Peyer's patch (tissue), 4 donors: ENCODE measurements around the gene COPS9. TPM values are rescaled to one million over a fixed set of nuclear protein-coding genes. Genes with fewer than 3 reads are reported as not detected.

Experiments used
- DNase-seq, 3 donors: peaks; one replicate each; pipeline ENCODE4 v3.0.0-alpha.2; 2017 to 2019
- H3K27ac ChIP-seq, 4 donors: fragments of 200-600 bp; sonication (generic); one replicate each; pipeline ENCODE4 v1.5.1; 2016 to 2019
- H3K27me3 ChIP-seq, 2 donors: fragments of 200-600 bp; sonication (generic); one replicate each; pipeline ENCODE4 v1.5.1; 2019
- H3K36me3 ChIP-seq, 3 donors: fragments of 200-600 bp; sonication (generic); one replicate each; pipeline ENCODE4 v1.5.1; 2016 to 2019
- H3K4me1 ChIP-seq, 4 donors: fragments of 200-600 bp; sonication (generic); one replicate each; pipeline ENCODE4 v1.5.1; 2016 to 2019
- H3K4me3 ChIP-seq, 4 donors: fragments of 200-600 bp; sonication (generic); 1 replicate in 3 of 4; 2 replicates in 1 of 4; pipeline ENCODE4 v1.5.1; 2016 to 2019; ENCODE audit warnings: mild to moderate bottlenecking in 1 of 4
- H3K9me3 ChIP-seq, 4 donors: fragments of 200-600 bp; sonication (generic); one replicate each; pipeline ENCODE4 v1.5.1; 2016 to 2019; ENCODE audit warnings: mild to moderate bottlenecking in 1 of 4
- CTCF ChIP-seq, 6 experiments: fragments of 450-650 bp in 4 of 6; fragments of 200-600 bp in 2 of 6; sonication (generic) in 1 of 6; IDR thresholded peaks; one replicate each; pipeline ENCODE4 v1.5.1; 2017 to 2019; ENCODE audit warnings: antibody characterized with exemption in 6 of 6, mild to moderate bottlenecking in 3 of 6, moderate library complexity in 1 of 6
- POLR2A ChIP-seq, 2 donors: fragments of 450-650 bp; IDR thresholded peaks; one replicate each; pipeline ENCODE4 v1.5.1; 2017; ENCODE audit warnings: antibody characterized with exemption in 2 of 2, mild to moderate bottlenecking in 2 of 2, moderate library complexity in 2 of 2
- total RNA-seq, 4 donors: library from RNA; depleted of rRNA; stranded (reverse); fragments of >200 nt; gene quantifications; one replicate each; pipeline ENCODE4 v1.1.0, GENCODE V29; 2016

The COPS9 gene
- total RNA-seq, 4 donors from 2014 or later: 57.3 to 113 (median 104) TPM

- H3K36me3 ChIP-seq: peaks cover 0 to 63% (median 0%) of the 10 kb centered on the region in 3 donors
- no peaks in the 10 kb centered on the region for H3K27me3 ChIP-seq
- H3K27ac ChIP-seq: no peak overlapping the region
- TF ChIP-seq POLR2A (IDR thresholded peaks at IDR 0.05) (no peak), CTCF (IDR thresholded peaks at IDR 0.05) (no peak)
- no peaks in the 10 kb centered on the region for H3K9me3 ChIP-seq
- H3K4me3 ChIP-seq: no peak overlapping the region
- H3K4me1 ChIP-seq: peaks cover 0 to 11% (median 7%) of the 10 kb centered on the region in 4 donors
- DNase-seq: peak in 2 of 3 donors; percentile 24 to 36
These were observed 5.5 kb downstream of the COPS9 start for GRCh38 chr2:240130393-240131195.

DNA sequence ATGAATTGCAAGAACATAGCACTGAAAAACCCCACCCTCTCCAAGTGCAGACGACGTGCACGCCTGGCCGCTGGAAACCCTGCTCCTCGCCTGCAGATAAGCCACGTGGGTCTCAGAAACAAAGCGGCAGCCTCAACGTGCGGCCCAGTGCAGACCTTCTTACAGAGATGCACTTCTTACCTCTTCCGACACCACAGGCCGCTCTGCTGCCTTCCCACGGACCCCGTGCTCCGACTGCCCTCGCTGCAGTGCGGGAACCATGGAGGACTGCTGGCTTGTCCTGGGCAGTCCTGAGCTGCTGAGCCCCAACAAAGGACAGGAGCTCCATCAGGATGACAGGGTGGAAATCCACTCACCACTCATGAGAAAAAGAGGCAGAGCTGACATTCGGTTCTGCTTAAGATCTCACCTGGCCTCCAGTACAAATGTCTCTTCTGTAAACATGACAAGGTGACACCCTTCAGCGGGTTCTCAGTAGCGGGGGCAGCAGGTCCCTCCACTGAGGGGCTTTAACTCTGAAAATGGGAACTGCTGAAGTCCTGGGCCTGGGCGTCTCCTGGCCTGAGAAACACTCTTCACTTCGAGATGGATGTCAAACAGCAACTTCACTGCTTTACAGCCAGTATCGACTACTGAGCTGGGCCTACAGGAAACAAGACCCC lies 6.2 kb downstream of the COPS9 start:
- TF ChIP-seq POLR2A (IDR thresholded peaks at IDR 0.05): no peak
- no peak for TF ChIP-seq CTCF (IDR thresholded peaks at IDR 0.05)
- Histone ChIP-seq H3K36me3 (peaks cover 0 to 63% (median 0%) of the 10 kb centered on the region in 3 donors), H3K27ac (no peak overlapping the region), H3K9me3 (no peaks in the 10 kb centered on the region), H3K4me1 (peaks cover 0 to 3% (median under 1%) of the 10 kb centered on the region in 4 donors), H3K27me3 (no peaks in the 10 kb centered on the region), H3K4me3 (no peak overlapping the region)
- DNase-seq: peak in 2 of 3 donors; percentile 27 to 37

- H3K4me1 ChIP-seq: no peaks in the 10 kb centered on the region
- H3K4me3 ChIP-seq: no peak overlapping the region
- H3K27ac ChIP-seq: no peak overlapping the region
- no peaks in the 10 kb centered on the region for H3K9me3 ChIP-seq
- H3K27me3 ChIP-seq: no peaks in the 10 kb centered on the region
- peaks cover 0 to 63% (median 0%) of the 10 kb centered on the region in 3 donors for H3K36me3 ChIP-seq
- TF ChIP-seq POLR2A (IDR thresholded peaks at IDR 0.05) (no peak), CTCF (IDR thresholded peaks at IDR 0.05) (no peak)
- DNase-seq: peak in 1 of 3 donors; percentile 24
These were observed 6.8 kb downstream of the COPS9 start for GRCh38 chr2:240129311-240129710.

DNA sequence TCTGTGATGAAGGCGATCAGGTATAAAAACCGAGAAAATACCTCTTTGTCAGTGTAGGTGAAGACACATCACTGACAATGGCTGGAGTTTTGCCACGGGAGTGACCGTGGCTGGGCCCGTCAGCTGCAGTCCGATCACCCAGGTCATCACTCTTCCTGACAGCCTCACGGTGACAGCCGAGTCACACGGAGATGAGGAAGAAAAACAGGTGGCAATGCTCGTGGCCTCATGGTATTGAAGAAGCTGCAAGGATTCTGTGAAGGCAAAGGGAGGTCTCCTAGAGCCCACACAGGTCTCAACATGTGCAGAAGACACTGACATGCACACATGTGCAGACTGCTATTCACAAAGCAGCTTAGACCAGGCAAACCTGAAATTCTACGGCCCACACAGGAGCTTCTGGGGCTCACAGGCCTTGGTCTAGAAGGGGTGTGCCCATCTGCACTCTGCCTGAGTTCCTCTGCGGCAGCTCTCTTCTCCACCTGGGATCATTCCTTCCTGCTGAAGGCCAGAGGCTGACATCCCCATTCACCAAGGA lies 7.4 kb downstream of the COPS9 start:
- Histone ChIP-seq H3K4me1 (no peaks in the 10 kb centered on the region), H3K9me3 (no peaks in the 10 kb centered on the region), H3K4me3 (no peak overlapping the region), H3K27me3 (no peaks in the 10 kb centered on the region), H3K36me3 (peaks cover 0 to 63% (median 0%) of the 10 kb centered on the region in 3 donors), H3K27ac (no peak overlapping the region)
- TF ChIP-seq POLR2A (IDR thresholded peaks at IDR 0.05): no peak
- no peak for TF ChIP-seq CTCF (IDR thresholded peaks at IDR 0.05)
- peak in 1 of 3 donors; percentile 20 for DNase-seq

DNA sequence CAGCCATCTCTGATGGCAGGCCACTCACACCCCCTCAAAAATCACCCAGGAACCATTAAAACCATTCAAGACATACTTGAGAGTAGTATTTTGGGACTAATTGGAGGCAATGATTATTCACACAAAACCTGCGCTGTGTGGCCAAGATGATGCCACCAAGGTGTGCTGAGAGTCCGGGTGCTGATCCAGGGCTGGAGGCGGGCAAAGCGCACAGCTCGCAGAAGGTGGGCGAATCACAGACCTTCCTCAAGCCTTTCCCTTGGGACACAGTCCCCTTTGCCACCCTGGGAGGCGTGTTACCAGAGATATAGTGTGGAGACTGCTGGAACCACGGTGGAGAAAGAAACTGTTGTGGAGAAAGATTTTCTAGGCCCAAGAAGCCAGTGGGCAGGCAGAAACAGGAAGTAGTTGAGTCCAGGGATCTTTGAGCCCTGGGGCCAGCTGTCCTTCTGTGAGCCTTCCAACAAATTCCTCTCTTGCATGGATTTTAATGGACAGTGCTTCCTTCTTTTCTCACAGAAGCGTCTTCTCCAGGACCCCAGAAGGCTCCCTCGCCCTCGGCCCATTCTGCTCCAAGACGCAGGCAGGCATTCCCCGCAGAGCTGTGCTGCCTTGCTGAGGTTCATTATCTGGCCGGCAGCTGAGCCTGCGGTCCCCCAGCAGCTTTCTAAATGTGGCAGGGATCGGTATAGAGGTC lies 8.0 kb downstream of the COPS9 start:
- Histone ChIP-seq H3K4me1 (no peaks in the 10 kb centered on the region), H3K9me3 (no peaks in the 10 kb centered on the region), H3K27me3 (no peaks in the 10 kb centered on the region), H3K36me3 (peaks cover 0 to 58% (median 0%) of the 10 kb centered on the region in 3 donors), H3K4me3 (no peak overlapping the region), H3K27ac (no peak overlapping the region)
- peak; percentile 0 to 34 (median 33) for DNase-seq
- TF ChIP-seq CTCF (IDR thresholded peaks at IDR 0.05): no peak
- no peak for TF ChIP-seq POLR2A (IDR thresholded peaks at IDR 0.05)
